GM10847 (cell line): Measurements from ENCODE around the gene SHROOM2.

Source experiments
- POLR2A ChIP-seq: IDR thresholded peaks from 2 replicates; pipeline ENCODE4 v1.6.1; 2011; ENCODE audit not compliant: insufficient read length; ENCODE audit errors: extremely low read depth

SHROOM2 gene

GRCh38 chrX:9785944-9786797, at the start of gene SHROOM2:
TSS of gene SHROOM2 (plus strand) at chrX:9786429. CDS start at chrX:9786546, 117 bp downstream.
- no peak for TF ChIP-seq POLR2A

GRCh38 chrX:9737363-9737762, 48.9 kb upstream of the SHROOM2 start:
- no peak for TF ChIP-seq POLR2A

- no peak for TF ChIP-seq POLR2A
These were observed 48.1 kb upstream of the SHROOM2 start for GRCh38 chrX:9738151-9738550.

- no peak for TF ChIP-seq POLR2A
These were observed 47.1 kb upstream of the SHROOM2 start for GRCh38 chrX:9739130-9739529.

- no peak for TF ChIP-seq POLR2A
These were observed 40.7 kb upstream of the SHROOM2 start for GRCh38 chrX:9745417-9746115.

GRCh38 chrX:9746148-9746888, 39.9 kb upstream of the SHROOM2 start:
- TF ChIP-seq POLR2A, result no peak

- no peak for TF ChIP-seq POLR2A
These were observed 38.6 kb upstream of the SHROOM2 start for GRCh38 chrX:9747644-9748043.

- TF ChIP-seq POLR2A, result no peak
These were observed 37.0 kb upstream of the SHROOM2 start for GRCh38 chrX:9749146-9749692.

GRCh38 chrX:9757366-9757765, 28.9 kb upstream of the SHROOM2 start:
- no peak for TF ChIP-seq POLR2A

GRCh38 chrX:9758021-9758638, 28.1 kb upstream of the SHROOM2 start:
- no peak for TF ChIP-seq POLR2A

GRCh38 chrX:9759337-9759736, 26.9 kb upstream of the SHROOM2 start:
- TF ChIP-seq POLR2A, result no peak

- no peak for TF ChIP-seq POLR2A
These were observed 21.0 kb upstream of the SHROOM2 start for GRCh38 chrX:9765072-9765736.

- TF ChIP-seq POLR2A, result no peak
These were observed 20.5 kb upstream of the SHROOM2 start, which contains the start of gene GPR143 for GRCh38 chrX:9765737-9766097. TSS of gene GPR143 (minus strand) at chrX:9765847. CDS start at chrX:9765817, 30 bp downstream.

GRCh38 chrX:9767375-9767774, 18.9 kb upstream of the SHROOM2 start:
- no peak for TF ChIP-seq POLR2A
